Activated CD8-positive, alpha-beta memory T cell treated with anti-CD3 and anti-CD28 coated beads for 36 hours (primary cell): ENCODE measurements around the gene SMARCD1. TPM values are rescaled to one million over a fixed set of nuclear protein-coding genes. Genes with fewer than 3 reads are reported as not detected.

ENCODE experiments used
- CTCF ChIA-PET: fragments of 350-600 bp; sonication (Branson Sonifier 250); formaldehyde crosslinking; loops from one replicate; lab custom pipeline; 2021; ENCODE audit warnings: antibody characterized with exemption; lab: Charles Lee
- POLR2A ChIA-PET: fragments of 350-600 bp; sonication (Branson Sonifier 250); formaldehyde crosslinking; loops from one replicate; lab custom pipeline; 2021; ENCODE audit warnings: antibody characterized with exemption; lab: Charles Lee
- total RNA-seq, 2 experiments: library from RNA; stranded (reverse); gene quantifications; one replicate each; pipeline ENCODE4 v1.2.3, GENCODE V29; 2021

Gene SMARCD1
- total RNA-seq, 2 experiments from 2014 or later, result 75.1 to 76.6 TPM

- ChIA-PET CTCF (interaction anchor here (1.3 kb wide), 1 partner anchor 33 kb away, joined by 4 read pairs; no protein-coding TSS in a partner anchor), POLR2A (no interaction called here)
These were observed 22.5 kb downstream of the SMARCD1 start for GRCh38 chr12:50107416-50108268.

DNA sequence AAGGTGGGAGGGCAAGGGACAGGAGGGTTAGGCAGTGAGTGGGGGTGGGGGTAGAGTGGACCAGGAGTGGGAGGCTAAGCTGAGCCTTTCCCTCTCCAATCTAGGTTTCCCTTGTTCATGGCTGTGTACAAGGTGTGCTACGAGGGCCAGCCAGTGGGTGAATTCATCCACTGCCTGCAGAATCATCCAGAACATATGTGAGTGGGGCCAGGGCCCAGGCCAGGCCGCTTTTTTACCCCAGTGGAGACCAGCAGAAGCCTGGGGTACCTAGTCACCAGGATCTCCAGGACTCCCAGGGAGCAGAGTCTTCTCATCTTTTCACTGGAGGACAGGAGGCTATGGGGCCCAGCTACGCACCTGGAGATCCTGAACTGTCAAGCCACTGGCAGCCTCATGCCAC lies 24.2 kb downstream of the SMARCD1 start:
- ChIA-PET CTCF (interaction anchor here (0.6 to 4.0 kb wide), 6 partner anchors 19 to 571 kb away, joined by 3 to 41 read pairs (median 9); partner anchors contain the start of gene CERS5), POLR2A (interaction anchor here (0.7 kb wide), 1 partner anchor 1120 kb away, joined by 8 read pairs; no protein-coding TSS in a partner anchor)

GRCh38 chr12:50110127-50110761 lies 25.1 kb downstream of the SMARCD1 start:
- POLR2A ChIA-PET, result interaction anchor here (0.6 to 0.8 kb wide), 2 partner anchors 26 to 1200 kb away, joined by 3 to 4 read pairs; no protein-coding TSS in a partner anchor
- CTCF ChIA-PET, result interaction anchor here (0.9 to 4.0 kb wide), 14 partner anchors 10 to 205 kb away, joined by 3 to 41 read pairs (median 7); partner anchors contain the start of gene CERS5

- ChIA-PET CTCF (interaction anchor here (0.6 to 4.0 kb wide), 30 partner anchors 8 to 205 kb away, joined by 3 to 41 read pairs (median 4); partner anchors contain the start of genes CERS5 and SMARCD1), POLR2A (interaction anchor here (0.6 to 1.9 kb wide), 3 partner anchors 26 to 1200 kb away, joined by 3 to 25 read pairs (median 4); partner anchors contain the start of gene CERS5)
These were observed 25.7 kb downstream of the SMARCD1 start for GRCh38 chr12:50110762-50111351.

GRCh38 chr12:50111395-50111692 lies 26.2 kb downstream of the SMARCD1 start:
- POLR2A ChIA-PET, result interaction anchor here (0.8 to 1.9 kb wide), 5 partner anchors 9 to 56 kb away, joined by 3 to 25 read pairs (median 5); partner anchors contain the start of gene CERS5
- CTCF ChIA-PET, result interaction anchor here (0.6 to 4.0 kb wide), 33 partner anchors 9 to 204 kb away, joined by 3 to 41 read pairs (median 4); partner anchors contain the start of genes CERS5 and SMARCD1

DNA sequence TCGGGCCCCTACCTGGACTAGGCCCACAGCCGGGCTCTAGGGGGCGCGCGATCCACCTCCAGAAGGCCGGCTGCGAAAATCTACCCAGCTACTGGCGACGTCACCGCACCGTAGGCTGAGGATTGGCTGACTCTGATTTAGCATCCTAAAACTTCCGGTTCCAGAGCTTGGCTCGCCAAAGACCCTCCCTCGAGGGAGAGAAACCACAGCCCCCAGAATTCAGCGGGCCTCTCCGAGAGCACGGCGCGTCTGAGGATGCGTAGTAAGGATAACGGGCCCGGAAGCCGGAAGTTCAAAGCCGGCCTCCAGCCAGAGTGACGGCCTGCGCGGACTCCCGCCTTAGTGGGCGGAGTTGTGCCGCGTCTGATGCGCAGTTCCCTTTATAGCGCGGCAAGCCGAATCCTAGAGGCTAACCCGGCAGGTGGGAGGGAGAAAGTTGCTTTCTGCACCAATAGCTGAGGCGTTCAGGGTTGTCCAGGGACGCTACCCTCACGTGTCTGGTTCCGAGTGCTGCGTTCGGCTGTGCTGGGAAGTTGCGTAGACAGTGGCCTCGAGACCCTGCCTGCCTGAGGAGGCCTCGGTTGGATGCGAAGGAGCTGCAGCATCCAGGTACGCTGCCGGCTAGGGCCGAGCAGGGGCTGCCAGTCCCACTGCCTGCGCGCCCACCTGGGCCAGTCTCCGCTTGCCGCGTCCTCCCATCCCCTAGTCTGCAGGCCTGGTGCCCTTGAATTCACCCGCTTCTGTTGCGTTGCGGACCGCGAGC lies 26.7 kb downstream of the SMARCD1 start, which contains the start of gene COX14:
TSS of gene COX14 (plus strand) at position 544 of the 763 bp plus-strand sequence. CDS start 7,808 bp downstream, outside the sequence.
- ChIA-PET POLR2A (interaction anchor here (0.6 to 1.9 kb wide), 11 partner anchors 9 to 480 kb away, joined by 3 to 25 read pairs (median 4); partner anchors contain the start of genes CERS5, LIMA1 and SMARCD1), CTCF (interaction anchor here (0.6 to 4.0 kb wide), 34 partner anchors 9 to 503 kb away, joined by 3 to 41 read pairs (median 4); partner anchors contain the start of genes CERS5 and SMARCD1)

DNA sequence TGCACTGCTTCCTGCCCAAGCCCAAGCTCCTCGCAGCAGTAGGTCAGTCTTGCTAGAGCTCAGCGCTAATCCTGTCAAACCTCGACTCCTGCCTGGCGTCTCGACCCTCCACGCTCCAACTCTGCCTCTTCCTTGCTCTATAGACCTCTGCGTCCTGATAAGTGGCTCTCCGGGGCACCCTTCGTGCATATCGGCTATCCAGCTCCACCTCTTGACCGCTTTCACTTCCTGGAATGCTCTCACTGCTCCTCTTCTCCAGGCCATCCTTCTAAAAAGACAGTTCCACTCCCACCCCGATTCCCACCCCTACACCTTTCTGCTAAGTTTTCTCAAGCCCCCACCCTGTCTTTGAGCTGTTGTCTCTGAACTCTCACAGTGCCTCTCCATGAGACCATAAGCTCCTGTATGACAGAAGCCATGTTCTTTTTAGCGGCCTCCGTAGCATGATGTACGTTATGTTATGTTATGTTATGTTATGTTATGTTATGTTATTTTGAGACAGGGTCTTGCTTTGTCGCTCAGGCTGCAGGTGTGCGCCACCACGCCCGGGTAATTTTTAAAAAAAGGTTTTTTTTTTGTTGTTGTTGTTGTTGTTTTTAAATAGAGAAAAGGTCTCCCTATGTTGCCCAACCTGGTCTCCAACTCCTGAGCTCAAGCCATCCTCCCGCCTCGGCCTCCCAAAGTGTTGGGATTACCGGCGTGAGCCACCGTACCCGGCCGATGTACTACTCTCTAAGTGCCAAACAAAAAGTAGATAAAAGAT lies 27.5 kb downstream of the SMARCD1 start:
- CTCF ChIA-PET, result interaction anchor here (0.8 to 4.0 kb wide), 18 partner anchors 8 to 203 kb away, joined by 3 to 41 read pairs (median 6); partner anchors contain the start of genes CERS5 and SMARCD1
- POLR2A ChIA-PET, result interaction anchor here (0.6 to 1.9 kb wide), 12 partner anchors 8 to 479 kb away, joined by 3 to 25 read pairs (median 4); partner anchors contain the start of genes CERS5, LIMA1 and SMARCD1

DNA sequence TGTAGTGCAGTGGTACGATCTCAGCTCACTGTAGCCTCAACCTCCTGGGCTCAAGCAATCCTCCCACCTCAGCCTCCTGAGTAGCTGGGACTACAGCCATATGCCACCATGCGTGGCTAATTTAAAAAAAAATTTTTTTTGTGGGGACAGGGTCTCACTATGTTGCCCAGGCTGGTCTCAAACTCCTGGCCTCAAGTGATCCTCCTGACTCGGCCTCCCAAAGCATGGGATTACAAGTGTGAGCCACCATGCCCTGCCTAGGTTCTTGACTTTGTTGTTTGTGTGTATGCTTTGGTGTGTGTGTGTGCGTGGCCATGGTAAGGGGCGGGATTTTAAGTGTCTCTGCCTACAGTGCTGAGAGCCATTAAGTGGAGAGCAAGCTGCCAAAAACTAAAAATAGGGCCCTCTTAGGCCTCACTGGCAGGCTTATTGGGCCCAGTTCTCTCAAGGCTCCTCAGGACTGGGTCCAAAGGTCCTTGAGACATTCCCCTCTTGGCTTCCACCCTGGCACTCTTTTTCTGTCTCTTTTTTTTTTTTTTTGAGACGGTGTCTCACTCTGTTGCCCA lies 32.0 kb downstream of the SMARCD1 start:
- POLR2A ChIA-PET, result no interaction called here
- CTCF ChIA-PET, result interaction anchor here (0.6 to 0.9 kb wide), 3 partner anchors 12 to 143 kb away, joined by 3 to 4 read pairs (median 3); no protein-coding TSS in a partner anchor

- POLR2A ChIA-PET, result no interaction called here
- CTCF ChIA-PET, result interaction anchor here (0.6 kb wide), 1 partner anchor 88 kb away, joined by 3 read pairs; no protein-coding TSS in a partner anchor
These were observed 34.2 kb downstream of the SMARCD1 start for GRCh38 chr12:50119387-50119786.

GRCh38 chr12:50120521-50120920 lies 35.4 kb downstream of the SMARCD1 start:
- CTCF ChIA-PET, result interaction anchor here (0.6 to 1.5 kb wide), 3 partner anchors 9 to 19 kb away, joined by 3 to 10 read pairs (median 5); partner anchors contain the start of gene COX14
- POLR2A ChIA-PET, result interaction anchor here (1.2 kb wide), 1 partner anchor 8 kb away, joined by 5 read pairs; the partner anchor contains the start of gene COX14

DNA sequence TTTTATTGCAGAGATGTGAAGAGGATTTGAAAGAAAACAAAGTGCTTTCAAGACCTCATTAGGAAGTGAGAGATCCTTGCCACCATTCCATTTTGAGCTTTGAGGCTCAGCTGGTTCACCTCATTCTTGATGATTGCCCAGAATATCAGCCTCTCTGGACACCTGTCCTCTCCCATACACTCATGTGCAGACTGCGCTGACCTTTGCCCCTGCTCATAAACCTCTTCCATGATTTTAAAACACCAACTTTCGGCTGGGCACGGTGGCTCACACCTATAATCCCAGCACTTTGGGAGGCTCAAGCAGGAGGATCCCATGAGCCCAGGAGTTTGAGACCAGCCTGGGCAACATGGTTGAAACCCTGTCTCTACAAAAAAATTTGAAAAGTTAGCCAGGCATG lies 35.8 kb downstream of the SMARCD1 start:
- CTCF ChIA-PET, result interaction anchor here (1.1 to 1.5 kb wide), 2 partner anchors 10 to 19 kb away, joined by 5 to 10 read pairs; partner anchors contain the start of gene COX14
- POLR2A ChIA-PET, result interaction anchor here (1.2 kb wide), 1 partner anchor 9 kb away, joined by 5 read pairs; the partner anchor contains the start of gene COX14

DNA sequence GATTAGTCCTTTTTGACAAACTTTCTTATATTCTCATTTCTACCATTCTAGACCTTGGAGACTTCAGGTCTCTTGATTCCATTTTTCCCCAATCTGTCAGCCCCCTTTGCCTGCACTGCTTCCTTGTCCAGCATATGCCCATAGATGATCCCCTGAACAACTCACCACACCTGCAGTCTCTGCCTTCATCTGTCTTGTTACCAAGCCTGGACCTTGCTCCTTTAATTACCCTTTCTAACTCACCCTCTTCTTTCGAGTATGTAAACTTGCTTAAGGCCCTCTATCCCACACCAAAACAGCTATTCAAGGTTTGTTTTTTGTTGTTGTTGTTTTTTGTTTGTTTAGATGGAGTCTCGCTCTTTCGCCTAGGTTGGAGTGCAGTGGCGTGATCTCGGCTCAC lies 36.5 kb downstream of the SMARCD1 start:
- POLR2A ChIA-PET, result no interaction called here

GRCh38 chr12:50123203-50123602 lies 38.1 kb downstream of the SMARCD1 start:
- CTCF ChIA-PET, result no interaction called here
- POLR2A ChIA-PET, result no interaction called here

More for the DNA sequence above, 36.5 kb downstream of the SMARCD1 start:
- CTCF ChIA-PET, result no interaction called here

DNA sequence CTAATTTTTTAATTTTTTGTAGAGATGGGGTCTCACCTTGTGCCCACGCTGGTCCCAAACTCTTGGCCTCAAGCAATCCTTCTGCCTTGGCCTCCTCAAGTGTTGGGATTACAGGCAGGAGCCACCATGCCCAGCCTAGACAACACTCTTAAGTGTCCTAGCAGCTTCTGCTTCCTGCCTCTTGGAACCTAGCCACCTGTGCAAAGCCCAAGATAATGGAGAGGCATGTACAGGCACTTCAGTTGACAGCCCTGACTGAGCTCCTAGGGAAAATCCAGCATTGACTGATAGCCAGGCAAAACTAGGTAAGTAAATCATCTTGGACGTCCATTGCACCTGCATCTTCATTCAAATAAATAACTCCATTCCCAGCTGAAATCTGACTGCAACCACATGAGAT lies 42.4 kb downstream of the SMARCD1 start:
- ChIA-PET CTCF (interaction anchor here (0.6 to 2.9 kb wide), 3 partner anchors 17 to 856 kb away, joined by 3 to 15 read pairs (median 3); partner anchors contain the start of gene COX14), POLR2A (no interaction called here)

- POLR2A ChIA-PET, result interaction anchor here (0.5 to 0.9 kb wide), 2 partner anchors 17 to 903 kb away, joined by 4 to 5 read pairs; partner anchors contain the start of gene COX14
- CTCF ChIA-PET, result interaction anchor here (0.7 to 2.9 kb wide), 4 partner anchors 13 to 244 kb away, joined by 3 to 15 read pairs (median 4); partner anchors contain the start of gene COX14
These were observed 44.1 kb downstream of the SMARCD1 start for GRCh38 chr12:50129290-50129689.
